GM06990 (cell line): ENCODE measurements around the gene EIF4EBP3.
A peak's percentile ranks its signal among the peaks of the same experiment; 100 is the strongest.
"Not testable (repeated sequence)": the region's sequence is repeated elsewhere in the genome, so short reads cannot be mapped to it uniquely, and the experiment has no call there.

Experiments used
- DNase-seq: peaks from one replicate; pipeline ENCODE4 v3.0.0-alpha.2; 2011; ENCODE audit not compliant: insufficient read length; ENCODE audit errors: extremely low read depth
- H3K27me3 ChIP-seq: replicated peaks from 2 replicates; pipeline ENCODE4 v1.6.0; 2011; ENCODE audit warnings: low read length; ENCODE audit not compliant: control insufficient read depth, insufficient read depth
- H3K36me3 ChIP-seq: 2 replicates; pipeline ENCODE4 v1.5.1; 2011; ENCODE audit warnings: low read length; ENCODE audit not compliant: control insufficient read depth, insufficient read depth
- H3K4me3 ChIP-seq: replicated peaks from 2 replicates; pipeline ENCODE4 v1.5.1; 2011; ENCODE audit warnings: low read depth, mild to moderate bottlenecking, control low read depth, low read length
- TF ChIP-seq, protein P1 (sequence below): IDR thresholded peaks from 2 replicates; pipeline ENCODE4 v1.5.1; 2011; ENCODE audit warnings: low read length, control low read depth, mild to moderate bottlenecking, inconsistent platforms; ENCODE audit not compliant: insufficient read depth, poor library complexity, severe bottlenecking

Gene EIF4EBP3

GRCh38 chr5:140570488-140570887 lies 23.0 kb downstream of the EIF4EBP3 start:
- Histone ChIP-seq H3K36me3 (peaks cover 17% of the 10 kb centered on the region), H3K27me3 (no peaks in the 10 kb centered on the region), H3K4me3 (no peak overlapping the region)
- TF ChIP-seq, protein P1, sequence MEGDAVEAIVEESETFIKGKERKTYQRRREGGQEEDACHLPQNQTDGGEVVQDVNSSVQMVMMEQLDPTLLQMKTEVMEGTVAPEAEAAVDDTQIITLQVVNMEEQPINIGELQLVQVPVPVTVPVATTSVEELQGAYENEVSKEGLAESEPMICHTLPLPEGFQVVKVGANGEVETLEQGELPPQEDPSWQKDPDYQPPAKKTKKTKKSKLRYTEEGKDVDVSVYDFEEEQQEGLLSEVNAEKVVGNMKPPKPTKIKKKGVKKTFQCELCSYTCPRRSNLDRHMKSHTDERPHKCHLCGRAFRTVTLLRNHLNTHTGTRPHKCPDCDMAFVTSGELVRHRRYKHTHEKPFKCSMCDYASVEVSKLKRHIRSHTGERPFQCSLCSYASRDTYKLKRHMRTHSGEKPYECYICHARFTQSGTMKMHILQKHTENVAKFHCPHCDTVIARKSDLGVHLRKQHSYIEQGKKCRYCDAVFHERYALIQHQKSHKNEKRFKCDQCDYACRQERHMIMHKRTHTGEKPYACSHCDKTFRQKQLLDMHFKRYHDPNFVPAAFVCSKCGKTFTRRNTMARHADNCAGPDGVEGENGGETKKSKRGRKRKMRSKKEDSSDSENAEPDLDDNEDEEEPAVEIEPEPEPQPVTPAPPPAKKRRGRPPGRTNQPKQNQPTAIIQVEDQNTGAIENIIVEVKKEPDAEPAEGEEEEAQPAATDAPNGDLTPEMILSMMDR: no peak
- no peak for DNase-seq

DNA sequence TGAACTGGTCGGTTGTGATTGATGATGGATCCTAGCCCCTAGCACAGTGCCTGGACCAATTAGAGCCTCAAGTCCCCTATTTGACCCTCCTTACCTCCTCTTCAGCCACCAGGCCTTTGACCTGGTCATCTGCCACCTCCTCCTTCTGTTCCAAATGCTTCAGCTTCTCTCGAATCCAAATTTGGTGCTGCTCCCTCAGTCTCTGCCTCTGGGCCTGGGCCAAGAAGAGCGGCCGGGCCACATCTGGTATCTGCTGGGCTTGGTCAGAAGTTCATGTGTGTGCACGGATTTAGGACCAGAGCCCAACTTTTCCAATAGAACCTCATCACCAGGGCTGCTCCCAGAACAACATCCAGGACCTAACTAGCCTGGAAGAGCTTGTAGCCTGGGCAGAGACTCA lies 23.6 kb downstream of the EIF4EBP3 start:
- no peaks in the 10 kb centered on the region for H3K27me3 ChIP-seq
- DNase-seq: no peak

DNA sequence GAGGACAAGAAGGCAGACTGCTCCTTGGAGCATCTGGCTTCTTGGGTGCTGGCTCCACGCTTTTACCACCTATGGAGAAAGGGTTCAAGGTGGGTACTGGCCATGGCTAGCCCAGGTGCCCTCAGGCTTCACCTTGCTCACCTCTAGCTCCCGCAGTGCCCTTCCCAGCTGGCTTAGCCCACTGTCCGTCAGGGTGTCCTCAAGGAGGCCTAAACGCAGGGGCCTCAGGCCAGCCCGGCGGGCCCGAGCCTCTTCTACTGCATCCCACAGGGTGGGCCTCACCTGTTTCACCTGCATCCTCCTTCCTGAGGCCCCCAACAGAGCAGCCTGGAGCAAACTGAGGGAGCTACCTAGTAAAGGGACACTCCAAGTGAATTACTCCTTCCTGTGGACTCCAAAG lies 26.2 kb downstream of the EIF4EBP3 start:
- TF ChIP-seq, protein P1: no peak
- Histone ChIP-seq H3K27me3 (no peaks in the 10 kb centered on the region), H3K36me3 (no peaks in the 10 kb centered on the region; the same call in 1 of the 2 replicates), H3K4me3 (no peak overlapping the region)
- no peak for DNase-seq

More for the DNA sequence above, 23.6 kb downstream of the EIF4EBP3 start:
- peaks cover 17% of the 10 kb centered on the region for H3K36me3 ChIP-seq
- H3K4me3 ChIP-seq: no peak overlapping the region
- TF ChIP-seq, protein P1: no peak

GRCh38 chr5:140574165-140574564 lies 26.7 kb downstream of the EIF4EBP3 start:
- no peak for DNase-seq
- H3K27me3 ChIP-seq: no peaks in the 10 kb centered on the region
- TF ChIP-seq, protein P1: no peak
- H3K36me3 ChIP-seq: no peaks in the 10 kb centered on the region; the same call in 1 of the 2 replicates
- H3K4me3 ChIP-seq: no peak overlapping the region

GRCh38 chr5:140575309-140575708 lies 27.8 kb downstream of the EIF4EBP3 start:
- DNase-seq: no peak
- TF ChIP-seq, protein P1: peak; percentile 14
- Histone ChIP-seq H3K27me3 (no peaks in the 10 kb centered on the region), H3K4me3 (no peak overlapping the region), H3K36me3 (no peaks in the 10 kb centered on the region; the same call in 1 of the 2 replicates)

DNA sequence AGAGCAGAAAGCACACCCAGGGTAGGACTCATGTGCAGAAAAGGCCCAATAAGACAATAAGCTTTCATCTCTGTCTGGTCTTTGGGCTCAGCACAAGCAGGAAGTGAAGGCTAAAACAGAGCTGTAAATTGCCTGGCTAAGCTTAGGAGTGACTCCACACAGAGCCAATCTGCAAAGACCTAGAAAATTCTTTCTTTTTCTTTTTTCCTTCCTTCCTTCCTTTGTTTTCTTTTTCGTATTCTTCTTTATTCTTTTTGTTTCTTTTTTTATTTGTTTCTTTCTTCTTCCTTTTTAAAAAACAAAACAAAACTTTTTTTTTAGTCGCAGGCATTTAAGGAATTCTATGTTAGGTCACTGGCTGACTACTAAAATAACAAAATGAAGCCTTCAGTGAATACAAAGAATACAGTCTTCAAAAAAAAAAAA lies 29.3 kb downstream of the EIF4EBP3 start:
- DNase-seq: no peak
- Histone ChIP-seq H3K27me3 (no peaks in the 10 kb centered on the region), H3K36me3 (no peaks in the 10 kb centered on the region; the same call in 1 of the 2 replicates), H3K4me3 (no peak overlapping the region)
- TF ChIP-seq, protein P1: no peak

DNA sequence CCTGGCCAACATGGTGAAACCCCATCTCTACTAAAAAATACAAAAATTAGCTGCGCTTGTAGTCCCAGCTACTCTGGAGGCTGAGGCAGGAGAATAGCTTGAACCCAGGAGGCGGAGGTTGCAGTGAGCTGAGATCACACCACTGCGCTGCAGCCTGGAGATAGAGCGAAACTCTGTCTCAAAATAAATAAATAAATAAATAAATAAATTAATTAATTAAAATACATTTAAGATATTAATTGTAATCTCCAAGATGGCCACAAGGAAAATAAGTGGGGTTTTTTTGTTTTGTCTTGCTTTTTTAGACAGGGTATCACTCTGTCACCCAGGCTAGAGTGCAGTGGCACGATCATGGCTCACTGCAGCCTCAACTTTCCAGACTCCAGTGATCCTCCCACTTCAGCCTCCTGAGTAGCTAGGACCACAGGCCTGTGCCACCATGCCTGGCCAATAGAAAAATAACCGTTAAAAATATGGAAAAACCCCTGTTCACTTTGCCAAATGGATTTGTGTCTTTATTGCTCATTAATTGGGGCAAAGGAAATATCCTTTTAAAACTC lies 31.8 kb downstream of the EIF4EBP3 start:
- H3K27me3 ChIP-seq, DNase-seq, H3K36me3 ChIP-seq, H3K4me3 ChIP-seq: not testable (repeated sequence)
